HG03108 (cell line): ENCODE data around the gene CYB5RL.
A peak's percentile ranks its signal among the peaks of the same experiment; 100 is the strongest.
"Not testable (repeated sequence)": the region's sequence is repeated elsewhere in the genome, so short reads cannot be mapped to it uniquely, and the experiment has no call there.

Experiments
- ATAC-seq: cut with Tn5 transposase; IDR thresholded peaks from one replicate; pipeline ENCODE4 v1.9.1; 2021; ENCODE audit warnings: moderate library complexity; ENCODE audit not compliant: unreplicated experiment

The CYB5RL gene

GRCh38 chr1:54227091-54227602 lies 27.3 kb upstream of the CYB5RL start:
- no peak for ATAC-seq

DNA sequence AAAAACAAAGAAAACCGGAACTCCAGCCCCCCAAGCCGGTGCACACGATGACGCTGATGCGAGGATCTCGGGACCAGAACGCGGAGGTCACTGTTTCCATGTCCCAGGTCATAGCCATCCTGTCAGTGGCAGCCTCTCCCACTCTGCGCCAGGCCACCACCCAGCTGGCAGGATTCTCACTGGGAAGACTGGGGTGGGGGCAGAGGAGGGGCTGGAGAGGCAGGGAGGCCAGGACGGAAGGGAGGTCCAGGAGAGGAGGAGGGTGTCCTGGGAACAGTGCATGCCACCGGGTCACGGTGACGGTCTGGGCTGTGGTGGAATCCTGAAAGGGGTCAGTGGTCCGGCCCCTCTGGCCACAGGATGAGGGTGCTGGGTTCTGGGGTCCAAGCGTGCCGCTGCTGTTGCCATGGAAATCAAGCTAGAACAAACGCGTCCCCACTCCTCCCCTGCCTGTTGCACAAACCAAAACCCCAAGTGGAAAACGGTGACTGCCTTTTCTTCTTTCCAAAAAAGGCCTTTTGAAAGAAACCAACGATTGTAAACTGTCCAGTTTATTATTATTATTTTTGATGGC lies 26.2 kb upstream of the CYB5RL start:
- ATAC-seq = no peak

DNA sequence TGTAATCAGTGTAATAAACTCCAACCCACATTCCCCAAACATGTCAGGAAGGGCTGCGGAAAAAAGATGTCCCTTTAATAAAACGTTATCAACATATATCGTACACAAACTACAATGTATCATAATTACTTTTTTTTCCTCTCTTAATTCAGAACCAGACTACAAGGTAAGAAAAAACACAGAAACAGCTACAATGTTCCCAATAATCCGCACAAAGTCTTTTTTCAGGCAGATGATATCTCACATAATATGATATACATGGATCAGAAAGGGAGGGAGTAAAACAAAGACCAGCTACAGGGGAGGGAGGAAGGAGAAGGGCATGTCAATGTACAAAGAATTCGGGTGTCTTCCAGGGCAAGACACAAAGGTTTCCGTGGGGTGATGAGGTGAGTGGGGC lies 25.5 kb upstream of the CYB5RL start:
- no peak for ATAC-seq

- ATAC-seq = no peak
Observed at GRCh38 chr1:54224233-54224632, 24.4 kb upstream of the CYB5RL start.

GRCh38 chr1:54223441-54224202 lies 23.8 kb upstream of the CYB5RL start:
- no peak for ATAC-seq

GRCh38 chr1:54222711-54223110 lies 22.9 kb upstream of the CYB5RL start:
- no peak for ATAC-seq

DNA sequence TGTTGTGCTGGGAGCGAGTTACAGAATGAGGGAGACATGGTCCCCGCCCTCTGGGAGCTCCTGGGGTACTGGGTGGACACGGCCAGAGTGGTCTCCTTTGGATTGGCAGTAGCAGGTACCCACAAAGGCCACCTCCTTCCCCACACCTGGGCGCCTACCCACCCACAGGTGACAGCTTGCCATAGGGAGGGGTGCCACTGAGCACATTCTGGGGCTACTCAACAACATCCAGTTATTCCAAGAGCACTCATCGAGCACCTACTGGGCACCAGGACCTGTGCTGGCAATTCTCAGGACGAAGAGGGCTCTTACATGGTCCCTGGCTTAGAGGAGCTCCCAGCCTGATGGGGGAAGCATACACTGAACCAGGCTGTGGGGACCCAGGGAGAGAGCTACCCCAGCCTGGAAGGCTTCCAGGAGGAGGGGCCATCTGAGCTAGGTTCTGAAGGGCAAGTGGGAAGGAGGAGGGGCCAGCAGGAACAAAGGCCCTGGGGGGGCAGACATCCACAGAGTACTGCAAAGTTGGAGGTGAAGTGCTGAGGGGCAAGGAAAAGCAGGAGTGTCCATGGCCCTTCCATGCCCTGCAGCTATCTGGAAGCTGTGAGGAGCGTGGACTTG lies 22.1 kb upstream of the CYB5RL start:
- ATAC-seq = no peak

GRCh38 chr1:54221113-54221834 lies 21.4 kb upstream of the CYB5RL start:
- ATAC-seq = no peak

DNA sequence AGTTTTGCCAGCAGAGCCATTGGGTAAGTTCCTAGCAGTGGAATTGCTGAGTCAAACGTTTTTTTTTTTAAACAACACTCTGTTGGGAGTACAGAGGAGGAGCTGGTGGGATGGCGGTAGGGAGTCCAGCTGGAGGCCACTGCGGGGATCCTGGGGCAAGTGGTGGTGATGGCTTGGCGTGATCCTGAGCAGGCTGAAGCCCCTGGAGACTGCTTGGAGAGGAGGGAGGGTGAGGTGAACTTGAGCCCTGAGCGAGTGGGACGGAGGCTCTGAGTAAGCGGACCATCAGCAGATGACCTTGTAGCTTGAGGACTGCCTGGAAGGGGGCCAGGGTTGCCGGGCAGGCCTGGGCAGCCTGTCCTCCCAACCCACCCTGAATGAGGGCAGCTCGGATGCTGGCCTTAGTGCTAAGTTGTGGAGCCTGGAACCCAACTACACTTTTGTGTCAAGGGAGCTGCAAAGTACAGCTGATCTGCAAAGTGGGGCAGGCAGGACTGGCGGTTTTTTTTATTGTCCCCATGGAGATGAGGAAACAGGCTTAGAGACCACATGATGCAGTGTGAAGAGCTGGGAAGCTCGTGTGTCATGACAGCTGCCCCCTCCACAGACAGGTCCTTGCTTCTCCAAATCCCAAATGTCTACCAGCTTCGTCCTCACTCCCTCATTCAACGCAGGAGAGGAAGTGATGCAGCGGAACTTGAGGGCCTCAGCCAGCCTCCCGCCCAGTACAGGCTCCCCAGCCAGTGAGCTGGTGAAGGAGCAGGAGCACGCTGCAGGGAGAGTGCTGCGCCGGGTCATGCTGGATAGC lies 20.4 kb upstream of the CYB5RL start:
- ATAC-seq = no peak

GRCh38 chr1:54219688-54220003 lies 19.8 kb upstream of the CYB5RL start:
- ATAC-seq = no peak

- ATAC-seq = no peak
Observed at GRCh38 chr1:54218883-54219687, 19.3 kb upstream of the CYB5RL start.

DNA sequence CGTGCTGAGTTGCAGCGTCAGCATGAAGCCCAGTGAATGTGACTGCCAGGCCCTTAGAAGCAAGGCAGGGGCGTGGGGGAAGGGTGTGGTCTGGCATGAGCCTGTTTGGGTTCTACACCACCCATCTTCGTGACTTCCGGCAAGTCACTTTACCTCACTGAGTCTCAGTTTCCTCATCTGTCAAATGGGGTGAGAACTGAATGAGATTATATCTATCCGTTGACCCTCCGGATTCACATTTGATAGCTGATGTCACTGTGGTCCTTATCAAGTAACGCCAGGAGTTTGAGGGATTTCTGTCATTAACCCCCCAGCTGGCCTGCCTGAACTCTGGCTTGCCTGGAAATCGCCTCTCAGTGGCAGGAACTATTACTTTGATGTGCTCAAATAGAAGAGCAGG lies 15.7 kb upstream of the CYB5RL start:
- ATAC-seq = no peak

DNA sequence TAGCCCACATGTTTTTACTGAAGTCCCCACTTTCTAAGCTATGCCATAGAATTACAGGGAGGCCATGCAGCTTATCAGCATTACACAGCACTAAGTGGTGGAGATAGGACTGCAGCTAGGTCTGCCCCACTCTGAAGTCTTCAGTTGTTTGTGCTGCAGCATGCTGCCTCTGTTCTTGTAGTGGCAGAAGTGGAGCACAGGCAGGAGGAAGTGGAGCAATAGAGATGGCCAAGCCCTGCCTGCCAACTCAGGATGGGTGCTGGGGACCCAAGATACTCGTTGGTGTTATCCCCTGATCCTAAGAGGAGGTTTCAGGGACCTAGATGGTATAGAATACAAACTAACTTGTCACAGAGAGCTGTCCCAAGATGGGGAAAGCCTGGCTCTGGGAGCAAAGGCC lies 13.0 kb upstream of the CYB5RL start:
- ATAC-seq = no peak

- ATAC-seq = not testable (repeated sequence)
Observed at GRCh38 chr1:54207896-54208295, 8.1 kb upstream of the CYB5RL start.

GRCh38 chr1:54207287-54207686 lies 7.5 kb upstream of the CYB5RL start:
- no peak for ATAC-seq

- ATAC-seq = no peak
Observed at GRCh38 chr1:54204199-54204598, 4.4 kb upstream of the CYB5RL start.

DNA sequence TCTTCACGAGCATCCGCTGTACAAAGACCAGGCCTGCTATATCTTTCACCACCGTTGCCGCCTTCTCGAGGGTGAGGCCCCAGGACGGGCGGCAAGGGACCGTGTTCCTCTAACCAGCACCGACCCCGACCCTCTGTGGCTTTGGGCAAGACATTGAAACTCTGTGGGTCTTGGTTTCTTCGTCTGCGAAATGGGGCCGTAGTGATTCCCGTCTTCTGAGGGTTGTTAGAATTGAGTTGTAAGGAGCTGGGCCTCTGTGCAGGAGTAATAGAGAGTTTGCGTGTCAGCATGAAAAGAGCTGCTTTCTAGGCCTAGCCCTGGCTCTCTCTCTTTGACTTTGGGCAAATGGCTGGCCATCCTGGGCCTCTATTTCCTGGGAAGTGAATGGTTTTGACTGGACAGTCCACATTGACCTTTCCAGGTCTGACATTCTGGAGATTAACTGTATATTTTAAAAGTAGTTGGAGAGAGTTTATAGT lies 728 bp upstream of the CYB5RL start:
- peak; percentile 5 for ATAC-seq

DNA sequence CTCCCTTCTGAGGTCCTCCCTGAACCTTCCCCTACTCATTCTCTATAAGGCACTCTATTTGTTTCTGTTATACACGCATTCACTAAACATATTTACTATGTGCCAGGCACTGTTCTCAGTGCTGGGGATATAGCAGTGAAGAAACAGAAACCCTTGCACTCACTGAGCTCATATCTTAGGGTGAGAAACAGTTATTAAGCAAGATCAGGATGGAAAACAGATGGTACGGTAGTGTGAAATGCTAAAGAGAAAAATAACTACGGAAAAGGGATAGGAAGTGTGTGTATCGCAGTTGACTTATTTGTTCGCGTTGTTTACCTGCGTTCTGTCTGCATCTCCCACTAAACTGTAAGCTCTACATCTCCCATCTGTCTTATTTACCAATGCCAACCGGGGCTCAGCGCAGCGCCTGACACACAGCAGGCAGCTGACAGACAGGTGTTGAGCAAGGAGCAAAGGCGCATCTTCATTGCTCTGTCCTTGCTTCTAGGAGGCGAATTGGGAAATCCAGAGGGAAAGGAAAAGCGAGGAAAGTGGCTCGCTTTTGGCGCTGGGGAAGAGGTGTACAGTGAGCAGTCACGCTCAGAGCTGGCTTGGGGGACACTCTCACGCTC lies 572 bp downstream of the CYB5RL start:
- no peak for ATAC-seq

GRCh38 chr1:54193453-54193852 lies 6.4 kb downstream of the CYB5RL start:
- ATAC-seq = no peak
